Pancreas (tissue), 10 donors: ENCODE data around the gene CCDC71L. TPM values are rescaled to one million over a fixed set of nuclear protein-coding genes. Genes with fewer than 3 reads are reported as not detected.

Experiments
- ATAC-seq, 4 donors: fragments of 200-7000 bp; cut with Tn5 transposase; one replicate each; pipeline versions ENCODE4 v1.8.0 to v1.9.1; 2020; ENCODE audit warnings: mild to moderate bottlenecking in 4 of 4, moderate library complexity in 4 of 4
- DNase-seq, 6 donors: peaks; one replicate each; pipeline ENCODE4 v3.0.0-alpha.2; 2020
- FAIRE-seq: peaks from 2 replicates; lab custom pipeline; 2012; peaks lifted over from hg19 to GRCh38; lab: Jason Lieb, UNC
- H3K27ac ChIP-seq, 4 donors: fragments of 200-600 bp; sonication (generic); 1 replicate in 3 of 4; 2 replicates in 1 of 4; pipeline versions ENCODE4 v1.5.0 to v1.8.0; 2020
- H3K27me3 ChIP-seq, 4 donors: fragments of 200-600 bp; one replicate each; pipeline ENCODE4 v1.8.0; 2021
- H3K36me3 ChIP-seq, 3 donors: fragments of 200-600 bp; sonication (generic) in 1 of 3; one replicate each; pipeline versions ENCODE4 v1.5.0 to v1.8.0; 2020 to 2021
- H3K4me1 ChIP-seq, 3 donors: fragments of 200-600 bp; one replicate each; pipeline ENCODE4 v1.8.0; 2021
- H3K4me3 ChIP-seq, 4 donors: fragments of 200-600 bp; sonication (generic) in 2 of 4; one replicate each; pipeline versions ENCODE4 v1.5.0 to v1.8.0; 2020 to 2021
- H3K9me3 ChIP-seq, 4 donors: fragments of 200-600 bp; one replicate each; pipeline ENCODE4 v1.8.0; 2021
- WGBS, 2 donors: extraction: QIAGEN DNeasy Blood & Tissue Kit; methylation state at CpG; one replicate each; pipeline ENCODE4 v1.1.7; 2013; 5-methylcytosine and 5-hydroxymethylcytosine counted together
- intact Hi-C, 3 donors: fragments of 100-400 bp; cut with DNase I; formaldehyde crosslinking; loops; one replicate each; pipeline versions ENCODE4 v1.11.1 to v1.14.2; 2022
- polyA plus RNA-seq, 2 donors: library from polyadenylated mRNA; stranded (reverse); fragments of 200-250 nt; gene quantifications; one replicate each; pipeline ENCODE4 v1.2.3, GENCODE V29; 2013
- total RNA-seq, 6 donors: library from RNA; stranded (reverse); fragmentation: NEBNext Ultra II Directional in 4 of 6; extraction: Animal tissue kit (Norgen Biotek cat#: 25700) in 4 of 6; gene quantifications; one replicate each; pipeline versions ENCODE4 v1.2.1 to v1.2.4, GENCODE V29; 2021 to 2023
- TF ChIP-seq, protein P1 (sequence below), 4 donors: fragments of 200-600 bp; sonication (generic) in 3 of 4; IDR thresholded peaks; one replicate each; pipeline versions ENCODE4 v1.5.0 to v1.8.0; 2021; ENCODE audit warnings: antibody characterized with exemption in 4 of 4
- donor health status: healthy with polysubstance abuse.
- donor health status: DM: no; HTN: no; CAD: no; lungs with moderate emphysema.
- donor health status: DM: no; HTN: no; CAD: no.
- donor health status: control.
- donor health status: control.
- donor health status: Bipolar disorder and iron deficiency.
- donor health status: DM: yes; HTN: yes; CAD: no.
- donor health status: DM: no; HTN: no; CAD: no.
- donor health status: DM: no; HTN: no; CAD: no.
- donor health status: DM: yes; HTN: yes; CAD: no.

Gene CCDC71L
- total and polyA plus RNA-seq, 8 donors, result 4.0 to 18.2 (median 7.7) TPM

DNA sequence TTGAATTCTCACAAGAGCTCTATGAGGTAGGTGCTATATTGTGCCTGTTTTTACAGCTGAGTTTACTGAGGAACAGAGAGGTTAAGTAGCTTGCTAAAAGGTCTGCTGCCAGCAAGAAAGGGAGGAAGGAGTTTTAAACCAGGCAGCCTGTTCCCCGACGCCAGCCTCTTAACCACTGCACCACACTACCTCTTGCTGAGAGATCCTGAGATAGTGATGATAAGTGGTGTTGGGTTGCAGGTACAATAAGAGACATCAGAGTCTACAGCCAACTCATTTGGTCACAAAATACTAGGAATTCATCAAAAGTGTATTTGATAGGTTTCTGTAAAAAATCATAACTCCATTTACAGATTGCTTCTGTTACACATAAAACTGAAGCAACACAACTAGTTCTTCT, 8.0 kb downstream of the CCDC71L start:
- 92% methylated on average over 2 of the region's 2 CpGs for WGBS, 2 donors
- peaks cover 0 to 3% (median 2%) of the 10 kb centered on the region in 3 donors for H3K4me1 ChIP-seq
- H3K27ac ChIP-seq, result no peak overlapping the region
- no peak overlapping the region for H3K4me3 ChIP-seq
- intact Hi-C loops, result no loop called here
- no peak for FAIRE-seq
- H3K27me3 ChIP-seq, result no peaks in the 10 kb centered on the region
- no peak for DNase-seq
- no peaks in the 10 kb centered on the region for H3K36me3 ChIP-seq
- TF ChIP-seq, protein P1, sequence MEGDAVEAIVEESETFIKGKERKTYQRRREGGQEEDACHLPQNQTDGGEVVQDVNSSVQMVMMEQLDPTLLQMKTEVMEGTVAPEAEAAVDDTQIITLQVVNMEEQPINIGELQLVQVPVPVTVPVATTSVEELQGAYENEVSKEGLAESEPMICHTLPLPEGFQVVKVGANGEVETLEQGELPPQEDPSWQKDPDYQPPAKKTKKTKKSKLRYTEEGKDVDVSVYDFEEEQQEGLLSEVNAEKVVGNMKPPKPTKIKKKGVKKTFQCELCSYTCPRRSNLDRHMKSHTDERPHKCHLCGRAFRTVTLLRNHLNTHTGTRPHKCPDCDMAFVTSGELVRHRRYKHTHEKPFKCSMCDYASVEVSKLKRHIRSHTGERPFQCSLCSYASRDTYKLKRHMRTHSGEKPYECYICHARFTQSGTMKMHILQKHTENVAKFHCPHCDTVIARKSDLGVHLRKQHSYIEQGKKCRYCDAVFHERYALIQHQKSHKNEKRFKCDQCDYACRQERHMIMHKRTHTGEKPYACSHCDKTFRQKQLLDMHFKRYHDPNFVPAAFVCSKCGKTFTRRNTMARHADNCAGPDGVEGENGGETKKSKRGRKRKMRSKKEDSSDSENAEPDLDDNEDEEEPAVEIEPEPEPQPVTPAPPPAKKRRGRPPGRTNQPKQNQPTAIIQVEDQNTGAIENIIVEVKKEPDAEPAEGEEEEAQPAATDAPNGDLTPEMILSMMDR (IDR thresholded peaks at IDR 0.05), result no peak
- no peaks in the 10 kb centered on the region for H3K9me3 ChIP-seq
- no peak for ATAC-seq

DNA sequence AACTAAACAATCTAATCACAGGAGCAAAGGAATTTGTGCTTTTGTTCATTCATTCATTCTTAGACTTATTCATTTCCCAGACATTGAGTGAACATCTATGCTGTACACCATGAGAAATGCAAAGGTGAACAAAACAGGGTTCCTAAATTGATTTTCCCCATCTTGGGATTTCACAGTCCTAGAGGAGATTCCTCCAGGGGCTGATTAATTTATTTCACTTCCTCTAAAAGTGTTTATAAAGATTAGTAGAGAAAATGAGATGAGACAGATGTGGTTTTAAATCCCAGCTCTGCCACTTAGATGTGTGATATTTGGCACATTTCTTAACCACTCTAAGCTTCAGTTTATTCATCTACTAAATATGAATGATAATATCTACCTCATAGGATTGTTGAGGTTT, 8.9 kb downstream of the CCDC71L start:
- Histone ChIP-seq H3K4me3 (no peak overlapping the region), H3K27me3 (no peaks in the 10 kb centered on the region), H3K9me3 (no peaks in the 10 kb centered on the region), H3K4me1 (no peaks in the 10 kb centered on the region), H3K36me3 (no peaks in the 10 kb centered on the region), H3K27ac (no peak overlapping the region)
- FAIRE-seq (no peak), DNase-seq (no peak), ATAC-seq (no peak)
- intact Hi-C loops, result no loop called here
- TF ChIP-seq, protein P1 (IDR thresholded peaks at IDR 0.05), result no peak

DNA sequence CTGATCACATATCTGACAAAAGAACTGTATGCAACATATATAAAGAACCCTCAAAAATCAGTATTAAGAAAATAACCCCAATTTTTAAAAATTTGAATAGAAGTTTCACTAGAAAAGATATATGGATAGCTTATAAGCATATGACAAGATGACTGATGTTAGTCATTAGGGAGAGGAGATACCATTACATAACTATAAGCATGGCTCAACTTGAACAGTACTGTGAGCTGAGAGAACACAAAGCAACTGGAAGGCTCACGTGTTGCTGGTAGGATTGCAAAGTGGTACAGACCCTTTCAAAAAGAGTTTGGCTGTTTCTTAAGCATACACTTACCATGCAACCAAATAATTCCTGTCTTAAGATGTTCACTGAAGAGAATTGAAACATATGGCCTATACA, 14.7 kb downstream of the CCDC71L start:
- 84 to 92% methylated on average over 1 of the region's 1 CpG for WGBS, 2 donors
- no peak overlapping the region for H3K4me3 ChIP-seq
- ATAC-seq (no peak), FAIRE-seq (no peak), DNase-seq (no peak)
- no peaks in the 10 kb centered on the region for H3K36me3 ChIP-seq
- H3K27ac ChIP-seq, result no peak overlapping the region
- intact Hi-C loops, result no loop called here
- H3K4me1 ChIP-seq, result no peaks in the 10 kb centered on the region
- TF ChIP-seq, protein P1 (IDR thresholded peaks at IDR 0.05), result no peak
- H3K27me3 ChIP-seq, result no peaks in the 10 kb centered on the region
- H3K9me3 ChIP-seq, result no peaks in the 10 kb centered on the region

DNA sequence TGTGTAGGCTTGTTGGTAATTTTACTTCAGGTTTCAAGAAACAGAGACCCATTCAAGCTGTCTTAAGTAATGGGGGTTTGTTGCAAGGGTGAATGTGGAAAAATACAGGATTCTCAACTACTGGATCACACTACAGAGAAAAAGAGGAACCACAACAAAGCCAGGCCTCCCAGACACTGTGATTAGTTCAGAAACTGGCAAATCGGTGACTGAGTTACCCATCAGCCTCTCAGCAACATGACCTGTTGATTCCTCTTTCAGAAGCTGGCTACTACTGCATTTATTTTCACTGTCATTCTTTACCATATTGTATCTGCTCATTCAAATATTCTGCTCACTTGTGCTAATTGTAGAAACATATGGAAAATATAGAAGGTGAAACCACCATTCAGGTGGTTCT, 16.0 kb downstream of the CCDC71L start:
- 43 to 84% methylated on average over 1 of the region's 1 CpG for WGBS, 2 donors
- ATAC-seq, result peak in 1 of 4 donors; percentile 42

More for the DNA sequence above, 16.0 kb downstream of the CCDC71L start:
- TF ChIP-seq, protein P1 (IDR thresholded peaks at IDR 0.05), result no peak
- H3K9me3 ChIP-seq, result no peaks in the 10 kb centered on the region
- H3K27ac ChIP-seq, result no peak overlapping the region
- no peak overlapping the region for H3K4me3 ChIP-seq
- intact Hi-C loops, result no loop called here
- FAIRE-seq, result no peak
- H3K4me1 ChIP-seq, result no peaks in the 10 kb centered on the region
- DNase-seq, result no peak
- no peaks in the 10 kb centered on the region for H3K27me3 ChIP-seq
- H3K36me3 ChIP-seq, result no peaks in the 10 kb centered on the region
